ENCODE results near the gene URB2. TPM values are rescaled to one million over a fixed set of nuclear protein-coding genes. Genes with fewer than 3 reads are reported as not detected.

Gene URB2
- total and polyA plus RNA-seq, 2 experiments from 2014 or later = 7.6 to 44.3 TPM

- Histone ChIP-seq H4K20me1 (replicated peaks; ENCODE audit: insufficient read depth) (peaks cover 55% of the 10 kb centered on the region), H3K79me2 (replicated peaks; ENCODE audit: insufficient read depth) (peaks cover 91% of the 10 kb centered on the region), H3K27ac (ENCODE audit: low read depth) (peak overlapping the region; percentile 88; the same call in 1 of the 2 replicates), H3K36me3 (ENCODE audit: insufficient read depth) (peaks cover 4% of the 10 kb centered on the region; the same call in 1 of the 2 replicates), H3K27me3 (ENCODE audit: insufficient read depth) (no peaks in the 10 kb centered on the region), H3K4me1 (ENCODE audit: insufficient read depth) (peaks cover 20% of the 10 kb centered on the region), H3K9me2 (ENCODE audit: insufficient read depth) (no peaks in the 10 kb centered on the region), H3K4me3 (peak overlapping the region; percentile 100), H2AFZ (no peak overlapping the region), H3F3A (replicated peaks; ENCODE audit: low read depth) (0 out of 2 replicates have a peak, but pooled peaks cover 8% of the 10 kb centered on the region), H3K4me2 (peak overlapping the region; percentile 89)
- Mint-ChIP-seq H3K27me3 (ENCODE audit: insufficient read depth, low read depth, poor library complexity) (peaks cover 14% of the 10 kb centered on the region), H3K9me3 (no peaks in the 10 kb centered on the region), H3K36me3 (ENCODE audit: low read depth) (peaks cover 31% of the 10 kb centered on the region), H3K27ac (no peak overlapping the region), H3K4me3 (peak overlapping the region; percentile 99), H3K4me1 (peaks cover 22% of the 10 kb centered on the region)
- TF ChIP-seq ZNF462 (CRISPR knock-in tag; IDR thresholded peaks at IDR 0.05) (no peak), STAT1 (IDR thresholded peaks at IDR 0.05; ENCODE audit: unreplicated experiment) (no peak), NANOG (IDR thresholded peaks at IDR 0.05; ENCODE audit: borderline replicate concordance) (no peak), ZNF114 (CRISPR knock-in tag; IDR thresholded peaks at IDR 0.05) (no peak)
- DNase-seq (ENCODE audit: low spot score) (no peak), ATAC-seq (no peak)
These were observed 956 bp downstream of the URB2 start for GRCh38 chr1:229627003-229627402.

GRCh38 chr1:229629261-229629660 lies 3.2 kb downstream of the URB2 start:
- no peak overlapping the region for H3K27ac ChIP-seq (ENCODE audit: low read depth)
- Mint-ChIP-seq H3K36me3 (ENCODE audit: low read depth) (peaks cover 43% of the 10 kb centered on the region), H3K27me3 (ENCODE audit: insufficient read depth, low read depth, poor library complexity) (peaks cover 14% of the 10 kb centered on the region), H3K4me1 (peaks cover 12% of the 10 kb centered on the region), H3K4me3 (no peak overlapping the region), H3K9me3 (no peaks in the 10 kb centered on the region), H3K27ac (no peak overlapping the region)
- peaks cover 4% of the 10 kb centered on the region; the same call in 1 of the 2 replicates for H3K36me3 ChIP-seq (ENCODE audit: insufficient read depth)
- H3K4me1 ChIP-seq (ENCODE audit: insufficient read depth) = peaks cover 14% of the 10 kb centered on the region
- no peak for ATAC-seq
- no peaks in the 10 kb centered on the region for H3K9me2 ChIP-seq (ENCODE audit: insufficient read depth)
- H3K27me3 ChIP-seq (ENCODE audit: insufficient read depth) = no peaks in the 10 kb centered on the region
- no peak overlapping the region for H3K4me2 ChIP-seq
- peaks cover 90% of the 10 kb centered on the region for H3K79me2 ChIP-seq (replicated peaks; ENCODE audit: insufficient read depth)
- no peak overlapping the region for H3K4me3 ChIP-seq
- peaks cover 46% of the 10 kb centered on the region for H4K20me1 ChIP-seq (replicated peaks; ENCODE audit: insufficient read depth)
- H2AFZ ChIP-seq = no peak overlapping the region
- no peak for DNase-seq (ENCODE audit: low spot score)
- H3F3A ChIP-seq (replicated peaks; ENCODE audit: low read depth) = 0 out of 2 replicates have a peak, but pooled peaks cover 8% of the 10 kb centered on the region
- TF ChIP-seq EZH2 (IDR thresholded peaks at IDR 0.05; ENCODE audit: low read depth, unreplicated experiment) = no peak
- TF ChIP-seq JUNB (IDR thresholded peaks at IDR 0.05; ENCODE audit: unreplicated experiment) = no peak
- no peak for TF ChIP-seq ZNF114 (CRISPR knock-in tag; IDR thresholded peaks at IDR 0.05)
- TF ChIP-seq NANOG (IDR thresholded peaks at IDR 0.05; ENCODE audit: borderline replicate concordance) = no peak
- TF ChIP-seq CTCF (conservative IDR thresholded peaks at IDR 0.05; ENCODE audit: low read depth in 2 of 2) = no peak
- TF ChIP-seq CREB1 (CRISPR knock-in tag; IDR thresholded peaks at IDR 0.05; ENCODE audit: low read depth) = no peak
- no peak for TF ChIP-seq ETS1 (IDR thresholded peaks at IDR 0.05)
- TF ChIP-seq POLR2AphosphoS5 (IDR thresholded peaks at IDR 0.05; ENCODE audit: low read depth) = no peak
- TF ChIP-seq ZNF331 (CRISPR knock-in tag; IDR thresholded peaks at IDR 0.05; ENCODE audit: low read depth) = no peak
- no peak for TF ChIP-seq EZH2phosphoT487 (IDR thresholded peaks at IDR 0.05; ENCODE audit: unreplicated experiment)
